Hematopoietic multipotent progenitor cell (in vitro differentiated cells): ENCODE data around the gene MT1X. TPM values are rescaled to one million over a fixed set of nuclear protein-coding genes. Genes with fewer than 3 reads are reported as not detected.
"Not testable (repeated sequence)": the region's sequence is repeated elsewhere in the genome, so short reads cannot be mapped to it uniquely, and the experiment has no call there.

ENCODE experiments used
- DNase-seq, 3 donors: peaks; one replicate each; pipeline ENCODE4 v3.0.0-alpha.2; 2011 to 2015; ENCODE audit warnings: low read depth in 2 of 3, low spot score in 2 of 3
- total RNA-seq: library from RNA; depleted of rRNA; stranded (reverse); fragments of >200 nt; gene quantifications from one replicate; pipeline ENCODE4 v1.2.3, GENCODE V29; 2012

The MT1X gene
- total RNA-seq, 1 donor = 54.1 TPM

GRCh38 chr16:56652600-56652999, 29.7 kb upstream of the MT1X start:
- no peak for DNase-seq

DNA sequence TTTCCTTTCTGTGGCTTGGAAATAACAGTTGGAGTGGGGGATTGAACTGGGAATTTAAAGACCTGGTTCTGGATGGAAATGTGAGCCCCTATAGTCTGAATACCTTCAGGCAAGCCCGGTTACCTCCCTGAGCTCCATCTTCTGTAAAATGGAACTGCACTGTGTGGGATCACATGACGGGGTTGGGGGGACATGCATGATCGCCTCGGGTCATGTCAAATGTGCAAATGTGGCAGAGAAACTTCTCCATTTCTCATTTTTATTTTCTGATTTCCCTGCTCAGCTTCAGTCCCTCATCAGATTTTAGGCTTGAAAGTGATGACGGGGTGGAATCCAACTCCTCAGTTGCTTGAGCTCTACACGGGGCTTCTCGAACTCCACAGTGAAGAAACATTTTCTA, 29.1 kb upstream of the MT1X start:
- no peak for DNase-seq

GRCh38 chr16:56657555-56658326, 24.5 kb upstream of the MT1X start, which contains the start of gene MT1F:
TSS of gene MT1F (plus strand) at chr16:56657959. CDS start at chr16:56658059, 100 bp downstream.
- DNase-seq = peak in 2 of 3 donors; percentile 22 to 63

DNA sequence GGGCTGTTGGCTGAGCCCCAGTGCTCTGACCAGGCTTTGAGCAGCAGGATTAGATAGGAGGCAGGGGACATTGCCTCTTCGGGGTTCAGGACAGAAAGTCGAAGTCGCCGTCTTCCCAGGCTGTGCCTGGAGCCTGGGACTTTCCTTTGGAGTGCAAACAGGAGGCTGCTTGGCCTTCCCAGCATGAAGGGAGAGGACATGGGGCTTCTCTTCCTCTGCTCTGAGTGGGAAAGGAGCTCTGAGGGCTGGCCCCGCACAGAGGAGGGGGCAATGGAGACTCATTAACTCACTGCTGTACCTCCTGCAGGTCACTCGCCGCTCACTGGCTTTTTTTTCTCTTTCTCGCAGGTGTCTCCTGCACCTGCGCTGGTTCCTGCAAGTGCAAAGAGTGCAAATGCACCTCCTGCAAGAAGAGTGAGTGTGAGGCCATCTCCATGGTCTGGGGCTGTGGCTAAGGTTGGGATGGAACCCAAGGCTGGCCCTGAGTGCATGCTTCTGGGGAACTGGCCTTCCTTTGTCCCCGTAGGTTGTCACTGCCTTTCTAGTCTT, 23.9 kb upstream of the MT1X start:
- no peak for DNase-seq

GRCh38 chr16:56662357-56663354, 19.6 kb upstream of the MT1X start:
- no peak for DNase-seq

- DNase-seq = no peak
Measured at GRCh38 chr16:56664506-56664905, 17.8 kb upstream of the MT1X start.

GRCh38 chr16:56665286-56666261, 16.7 kb upstream of the MT1X start:
- DNase-seq = not testable (repeated sequence)

DNA sequence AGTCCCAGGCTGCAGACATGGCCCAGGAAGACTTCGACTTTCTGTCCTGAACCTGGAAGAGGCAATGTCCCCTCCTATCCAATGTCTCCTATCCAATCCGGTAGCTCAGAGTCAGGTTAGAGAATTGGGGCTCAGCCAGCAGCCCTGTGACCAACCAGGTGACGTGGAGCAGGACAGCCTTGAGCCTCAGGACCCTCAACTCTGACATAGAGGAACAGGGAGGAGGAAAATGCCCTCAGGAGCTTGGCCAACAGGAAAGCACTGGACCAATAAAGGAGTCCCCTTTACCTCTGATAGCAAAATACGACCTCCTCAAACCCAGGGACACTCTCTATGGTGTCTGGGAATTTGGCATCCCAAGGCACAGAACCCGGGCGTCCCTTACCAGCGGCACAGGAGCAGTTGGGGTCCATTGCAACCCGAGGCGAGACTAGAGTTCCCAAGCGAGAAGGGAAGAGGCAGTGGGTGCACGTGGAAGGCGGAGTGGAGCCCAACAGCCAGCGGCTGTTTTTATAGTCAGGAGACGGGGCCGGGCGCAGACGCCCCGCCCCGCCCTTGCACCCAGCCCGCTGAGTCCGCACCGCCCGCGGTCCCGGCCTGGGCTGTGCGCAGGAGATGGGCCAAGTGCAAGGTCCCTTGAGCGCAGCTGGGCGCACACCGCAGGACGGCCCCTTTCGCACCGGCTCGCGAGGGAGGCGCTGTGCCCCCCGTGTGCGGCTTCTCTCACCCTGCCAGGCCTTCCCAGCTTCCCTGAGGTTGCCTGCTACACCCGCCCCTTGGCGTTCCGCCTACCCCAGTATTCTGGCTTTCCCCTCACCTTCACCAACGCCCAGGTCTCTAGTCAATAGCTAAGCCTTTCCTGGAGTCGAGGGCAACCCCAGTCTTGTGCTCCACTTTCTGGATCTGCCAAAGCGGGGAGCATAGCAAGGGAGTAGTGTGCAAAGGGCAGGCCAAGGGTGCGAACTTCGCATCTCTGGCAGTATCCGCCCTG, 14.4 kb upstream of the MT1X start, which contains the start of gene MT1G:
Gene MT1G, minus strand, starts transcription at position 485 of the 991 bp plus-strand sequence. Its CDS starts 72 bp downstream, at position 413.
- peak in 2 of 3 donors; percentile 29 to 55 for DNase-seq

DNA sequence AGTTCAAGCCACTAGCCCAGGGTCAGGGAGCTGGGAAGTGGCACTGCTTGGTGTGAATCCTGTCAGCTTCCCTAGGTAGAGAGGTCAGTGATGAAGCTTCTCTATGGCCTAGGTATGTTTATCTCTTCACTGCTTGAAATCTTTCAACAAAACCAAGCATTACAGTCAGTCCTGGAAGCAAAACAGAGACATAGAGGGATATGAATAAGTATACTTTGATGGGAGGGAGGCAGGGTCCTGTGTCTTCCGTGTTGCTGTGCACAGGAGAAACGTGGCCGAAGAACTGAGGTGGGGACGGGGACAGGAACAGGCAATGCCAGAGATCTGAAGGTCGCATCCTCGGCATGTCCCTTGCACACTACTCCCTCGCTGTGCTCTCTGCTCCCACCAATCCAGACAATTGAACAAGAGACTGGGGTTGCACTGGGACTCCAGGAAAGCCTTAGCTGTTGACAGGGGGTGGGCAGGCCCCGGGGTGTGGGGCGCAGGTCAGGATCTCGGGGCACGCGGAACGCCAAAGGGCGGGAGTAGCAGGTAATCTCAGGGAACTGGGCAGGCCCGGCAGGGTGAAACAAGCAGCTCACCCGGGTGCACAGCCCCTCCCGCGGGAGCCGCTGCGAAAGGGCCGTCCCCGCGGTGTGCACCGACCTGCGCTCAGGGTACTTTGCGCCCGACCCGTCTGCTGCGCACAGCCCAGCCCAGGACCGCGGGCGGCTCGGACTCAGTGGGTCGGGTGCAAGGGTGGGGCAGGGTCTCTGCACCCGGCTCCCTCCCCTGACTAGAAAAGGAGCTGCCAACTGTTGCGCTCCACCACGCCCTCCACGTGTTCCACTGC, 13.0 kb upstream of the MT1X start, which contains the start of gene MT1H:
Gene MT1H, plus strand, starts transcription at position 810 of the 835 bp plus-strand sequence. CDS start 71 bp downstream, outside the sequence.
- DNase-seq = no peak

GRCh38 chr16:56669840-56670619, 12.2 kb upstream of the MT1X start:
- no peak for DNase-seq

DNA sequence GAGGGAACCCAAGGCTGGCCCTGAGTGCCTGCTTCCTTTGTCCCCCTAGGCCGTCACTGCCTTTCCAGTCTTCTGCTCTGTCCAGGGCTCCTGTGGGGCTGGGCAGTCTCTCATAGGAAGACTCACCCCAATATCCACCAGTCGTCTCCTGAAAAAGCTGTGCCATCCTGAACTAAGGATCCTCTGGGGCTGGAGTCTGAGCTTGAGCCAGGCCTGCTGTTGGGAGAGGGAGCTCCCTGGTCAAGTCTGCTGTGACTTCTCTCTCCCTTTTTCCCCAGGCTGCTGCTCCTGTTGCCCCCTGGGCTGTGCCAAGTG, 11.7 kb upstream of the MT1X start:
- no peak for DNase-seq

GRCh38 chr16:56671691-56672090, 10.6 kb upstream of the MT1X start:
- not testable (repeated sequence) for DNase-seq

GRCh38 chr16:56672171-56672570, 10.1 kb upstream of the MT1X start:
- not testable (repeated sequence) for DNase-seq

- DNase-seq = no peak
Measured at GRCh38 chr16:56672761-56673536, 9.3 kb upstream of the MT1X start.

GRCh38 chr16:56673921-56674320, 8.3 kb upstream of the MT1X start:
- DNase-seq = peak in 1 of 3 donors; percentile 73

DNA sequence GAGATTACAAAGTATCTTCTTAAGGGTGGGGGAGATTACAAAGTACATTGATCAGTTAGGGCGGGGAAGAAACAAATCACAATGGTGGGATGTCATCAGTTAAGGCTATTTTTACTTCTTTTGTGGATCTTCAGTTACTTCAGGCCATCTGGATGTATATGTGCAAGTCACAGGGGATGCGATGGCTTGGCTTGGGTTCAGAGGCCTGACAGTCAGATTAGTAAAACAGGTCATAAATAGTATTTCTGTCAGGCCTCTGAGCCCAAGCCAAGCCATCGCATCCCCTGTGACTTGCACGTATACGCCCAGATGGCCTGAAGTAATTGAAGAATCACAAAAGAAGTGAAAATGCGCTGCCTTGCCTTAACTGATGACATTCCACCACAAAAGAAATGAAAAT, 7.7 kb upstream of the MT1X start:
- not testable (repeated sequence) for DNase-seq
